ENCODE results near the gene GDF7.
"Not testable (repeated sequence)": the region's sequence is repeated elsewhere in the genome, so short reads cannot be mapped to it uniquely, and the experiment has no call there.

Gene GDF7

DNA sequence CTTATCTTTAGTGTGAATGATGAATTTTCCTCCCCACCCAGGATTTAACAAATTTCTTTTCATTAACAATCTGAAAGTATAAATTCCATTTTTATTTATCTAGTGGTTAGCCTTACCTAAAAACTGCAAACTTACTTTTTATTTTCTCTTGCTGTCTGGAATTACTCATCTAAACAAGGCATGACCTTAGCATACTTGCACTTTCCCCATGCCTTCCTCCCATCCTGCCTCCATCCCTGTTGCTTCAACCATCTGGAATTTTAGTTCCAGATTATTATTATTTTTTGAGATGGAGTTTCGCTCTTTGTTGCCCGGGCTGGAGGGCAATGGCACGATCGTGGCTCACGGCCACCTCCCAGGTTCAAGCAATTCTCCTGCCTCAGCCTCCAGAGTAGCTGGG is 35.6 kb downstream of the GDF7 start:
- no peak for DNase-seq (ENCODE audit: low read depth)
- no peak overlapping the region for H3K4me3 ChIP-seq (ENCODE audit: low read length)
- TF ChIP-seq, protein P1, sequence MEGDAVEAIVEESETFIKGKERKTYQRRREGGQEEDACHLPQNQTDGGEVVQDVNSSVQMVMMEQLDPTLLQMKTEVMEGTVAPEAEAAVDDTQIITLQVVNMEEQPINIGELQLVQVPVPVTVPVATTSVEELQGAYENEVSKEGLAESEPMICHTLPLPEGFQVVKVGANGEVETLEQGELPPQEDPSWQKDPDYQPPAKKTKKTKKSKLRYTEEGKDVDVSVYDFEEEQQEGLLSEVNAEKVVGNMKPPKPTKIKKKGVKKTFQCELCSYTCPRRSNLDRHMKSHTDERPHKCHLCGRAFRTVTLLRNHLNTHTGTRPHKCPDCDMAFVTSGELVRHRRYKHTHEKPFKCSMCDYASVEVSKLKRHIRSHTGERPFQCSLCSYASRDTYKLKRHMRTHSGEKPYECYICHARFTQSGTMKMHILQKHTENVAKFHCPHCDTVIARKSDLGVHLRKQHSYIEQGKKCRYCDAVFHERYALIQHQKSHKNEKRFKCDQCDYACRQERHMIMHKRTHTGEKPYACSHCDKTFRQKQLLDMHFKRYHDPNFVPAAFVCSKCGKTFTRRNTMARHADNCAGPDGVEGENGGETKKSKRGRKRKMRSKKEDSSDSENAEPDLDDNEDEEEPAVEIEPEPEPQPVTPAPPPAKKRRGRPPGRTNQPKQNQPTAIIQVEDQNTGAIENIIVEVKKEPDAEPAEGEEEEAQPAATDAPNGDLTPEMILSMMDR (IDR thresholded peaks at IDR 0.05; ENCODE audit: insufficient read depth, low read depth, low read length, missing control alignments), result no peak

- H3K4me3 ChIP-seq (ENCODE audit: low read length), result no peak overlapping the region
- TF ChIP-seq, protein P1 (IDR thresholded peaks at IDR 0.05; ENCODE audit: insufficient read depth, low read depth, low read length, missing control alignments), result no peak
- DNase-seq (ENCODE audit: low read depth), result no peak
These were observed 37.9 kb downstream of the GDF7 start for GRCh38 chr2:20704886-20705285.

- no peak for DNase-seq (ENCODE audit: low read depth)
- no peak overlapping the region for H3K4me3 ChIP-seq (ENCODE audit: low read length)
- TF ChIP-seq, protein P1 (IDR thresholded peaks at IDR 0.05; ENCODE audit: insufficient read depth, low read depth, low read length, missing control alignments), result no peak
These were observed 39.3 kb downstream of the GDF7 start for GRCh38 chr2:20706217-20706616.

- no peak for DNase-seq (ENCODE audit: low read depth)
- TF ChIP-seq, protein P1 (IDR thresholded peaks at IDR 0.05; ENCODE audit: insufficient read depth, low read depth, low read length, missing control alignments), result no peak
- H3K4me3 ChIP-seq (ENCODE audit: low read length), result no peak overlapping the region
These were observed 39.8 kb downstream of the GDF7 start for GRCh38 chr2:20706786-20707185.

- no peak for DNase-seq (ENCODE audit: low read depth)
- no peak overlapping the region for H3K4me3 ChIP-seq (ENCODE audit: low read length)
- TF ChIP-seq, protein P1 (IDR thresholded peaks at IDR 0.05; ENCODE audit: insufficient read depth, low read depth, low read length, missing control alignments), result no peak
These were observed 40.7 kb downstream of the GDF7 start for GRCh38 chr2:20707601-20708000.

GRCh38 chr2:20711641-20712040 is 44.7 kb downstream of the GDF7 start:
- DNase-seq (ENCODE audit: low read depth); H3K4me3 ChIP-seq (ENCODE audit: low read length): not testable (repeated sequence)

DNA sequence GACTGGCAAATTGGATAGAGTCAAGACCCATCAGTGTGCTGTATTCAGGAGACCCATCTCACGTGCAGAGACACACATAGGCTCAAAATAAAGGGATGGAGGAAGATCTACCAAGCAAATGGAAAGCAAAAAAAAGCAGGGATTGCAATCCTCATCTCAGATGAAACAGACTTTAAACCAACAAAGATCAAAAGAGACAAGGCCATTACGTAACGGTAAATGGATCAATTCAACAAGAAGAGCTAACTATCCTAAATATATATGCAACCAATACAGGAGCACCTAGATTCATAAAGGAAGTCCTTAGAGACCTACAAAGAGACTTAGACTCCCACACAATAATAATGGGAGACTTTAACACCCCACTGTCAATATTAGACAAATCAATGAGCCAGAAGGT is 46.6 kb downstream of the GDF7 start:
- H3K4me3 ChIP-seq (ENCODE audit: low read length); DNase-seq (ENCODE audit: low read depth): not testable (repeated sequence)

GRCh38 chr2:20714412-20714811 is 47.5 kb downstream of the GDF7 start:
- not testable (repeated sequence) for DNase-seq (ENCODE audit: low read depth); H3K4me3 ChIP-seq (ENCODE audit: low read length)

DNA sequence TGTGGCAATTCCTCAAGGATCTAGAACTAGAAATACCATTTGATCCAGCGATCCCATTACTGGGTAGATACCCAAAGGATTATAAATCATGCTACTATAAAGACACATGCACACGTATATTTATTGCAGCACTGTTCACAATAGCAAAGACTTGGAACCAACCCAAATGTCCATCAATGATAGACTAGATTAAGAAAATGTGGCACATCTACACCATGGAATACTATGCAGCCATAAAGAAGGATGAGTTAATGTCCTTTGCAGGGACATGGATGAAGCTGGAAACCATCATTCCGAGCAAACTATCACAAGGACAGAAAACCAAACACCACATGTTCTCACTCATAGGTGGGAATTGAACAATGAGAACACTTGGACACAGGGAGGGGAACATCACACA is 49.2 kb downstream of the GDF7 start:
- not testable (repeated sequence) for DNase-seq (ENCODE audit: low read depth); H3K4me3 ChIP-seq (ENCODE audit: low read length)
